GM12892 (cell line): Measurements from ENCODE around the gene CUL9.

ENCODE experiments used
- DNase-seq: peaks from one replicate; pipeline ENCODE4 v3.0.0; 2011; ENCODE audit not compliant: insufficient read length
- FAIRE-seq: peaks from 2 replicates; lab custom pipeline; 2011; peaks lifted over from hg19 to GRCh38; lab: Jason Lieb, UNC
- POLR2A ChIP-seq: IDR thresholded peaks from 2 replicates; pipeline ENCODE4 v1.6.1; 2011; ENCODE audit warnings: low read depth, low read length, control low read depth
- POLR2AphosphoS5 ChIP-seq: IDR thresholded peaks from 2 replicates; pipeline ENCODE4 v1.6.1; 2011; ENCODE audit warnings: low read depth, low read length, control low read depth
- TAF1 ChIP-seq: IDR thresholded peaks from 2 replicates; pipeline ENCODE4 v1.6.1; 2011; ENCODE audit warnings: low read depth, mild to moderate bottlenecking, control low read depth, low read length, borderline replicate concordance

The CUL9 gene

DNA sequence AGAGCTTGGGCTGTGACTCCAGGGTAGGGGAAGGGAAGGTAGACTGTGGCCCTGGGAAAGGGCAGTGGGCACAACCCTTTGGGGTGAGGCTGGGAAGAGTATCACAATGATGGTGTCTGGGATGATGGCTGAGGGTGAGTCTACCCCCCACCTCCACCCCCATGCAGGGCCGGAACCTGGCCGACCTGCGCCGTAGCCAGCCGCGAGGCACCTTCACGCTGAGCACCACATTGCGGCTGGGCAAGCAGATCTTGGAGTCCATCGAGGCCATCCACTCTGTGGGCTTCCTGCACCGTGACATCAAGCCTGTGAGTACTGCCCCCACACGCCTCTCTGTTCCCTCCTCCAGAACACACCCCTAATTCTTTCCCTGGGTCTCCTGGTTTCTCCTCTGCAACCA lies 71.4 kb downstream of the CUL9 start:
- DNase-seq (no peak), FAIRE-seq (no peak)
- TF ChIP-seq POLR2AphosphoS5 (no peak), TAF1 (no peak), POLR2A (no peak)

DNA sequence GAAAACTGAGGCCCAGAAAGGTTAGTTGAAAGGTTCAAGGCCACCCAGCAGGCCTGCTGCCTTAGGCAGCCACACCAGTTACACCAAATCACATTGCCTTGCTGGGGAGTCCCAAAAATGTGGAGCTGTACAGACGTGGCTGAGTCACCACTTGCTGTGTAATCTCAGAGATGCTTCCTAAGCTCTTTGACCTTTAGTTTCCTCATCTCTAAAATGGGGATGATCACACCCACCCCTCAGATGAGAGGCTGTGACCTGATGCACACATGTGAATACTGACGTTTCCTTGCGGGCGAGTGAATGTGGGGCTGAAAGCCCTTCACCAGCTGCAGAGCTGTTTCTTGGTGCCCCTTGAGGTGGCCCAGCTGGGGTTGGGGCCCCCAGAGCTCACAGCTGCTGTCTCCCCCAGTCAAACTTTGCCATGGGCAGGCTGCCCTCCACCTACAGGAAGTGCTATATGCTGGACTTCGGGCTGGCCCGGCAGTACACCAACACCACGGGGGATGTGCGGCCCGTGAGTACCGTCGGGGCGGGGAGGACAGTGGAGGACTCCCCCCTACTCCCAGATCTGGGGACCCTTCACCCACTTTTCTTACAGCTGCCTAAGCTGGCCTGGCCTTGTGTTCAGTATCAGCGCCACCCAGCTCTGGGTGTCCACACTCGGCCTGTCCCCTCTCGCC lies 72.3 kb downstream of the CUL9 start:
- TF ChIP-seq TAF1: no peak
- no peak for TF ChIP-seq POLR2AphosphoS5
- no peak for TF ChIP-seq POLR2A
- DNase-seq (no peak), FAIRE-seq (no peak)

GRCh38 chr6:43254846-43255245 lies 72.8 kb downstream of the CUL9 start:
- FAIRE-seq: no peak
- no peak for TF ChIP-seq POLR2AphosphoS5
- no peak for TF ChIP-seq POLR2A
- TF ChIP-seq TAF1: no peak
- DNase-seq: no peak

- DNase-seq (no peak), FAIRE-seq (no peak)
- no peak for TF ChIP-seq TAF1
- TF ChIP-seq POLR2A: no peak
Observed at GRCh38 chr6:43255408-43256054, 73.5 kb downstream of the CUL9 start.

DNA sequence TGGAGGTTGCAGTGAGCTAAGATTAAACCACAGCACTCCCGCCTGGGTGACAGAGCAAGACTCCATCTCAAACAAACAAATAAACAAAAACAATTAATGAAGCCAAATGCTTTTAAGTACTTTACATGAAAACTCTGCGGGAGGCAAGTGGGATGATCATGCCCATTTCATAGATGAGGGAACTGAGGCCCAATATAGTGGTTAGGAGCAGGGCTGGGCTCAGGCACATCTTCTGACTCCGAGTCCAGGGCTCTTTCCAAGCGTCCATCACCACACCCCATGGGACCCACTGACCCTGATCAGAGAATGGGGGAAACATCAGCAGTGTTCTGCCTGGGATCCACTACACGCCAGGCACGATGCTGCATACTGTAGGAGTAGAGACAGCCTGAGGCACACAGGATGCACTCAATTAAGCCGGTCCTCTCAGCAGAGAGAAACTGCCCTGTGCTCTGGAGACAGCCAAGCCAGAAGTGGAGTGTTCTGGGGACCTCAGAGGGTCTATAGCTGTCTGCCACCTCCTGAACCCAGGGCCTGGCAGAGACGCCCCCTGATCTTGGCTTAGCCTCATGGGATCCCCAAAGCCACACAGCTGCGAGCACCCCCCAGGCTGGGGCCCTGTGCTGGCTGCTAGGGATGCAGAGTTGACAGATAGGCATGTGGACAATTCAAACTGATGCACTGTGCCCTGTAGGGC lies 74.8 kb downstream of the CUL9 start:
- DNase-seq: no peak
- no peak for TF ChIP-seq POLR2A
- TF ChIP-seq TAF1: no peak
- TF ChIP-seq POLR2AphosphoS5: no peak
- FAIRE-seq: no peak

GRCh38 chr6:43257367-43258145 lies 75.6 kb downstream of the CUL9 start:
- TF ChIP-seq POLR2A: no peak
- TF ChIP-seq TAF1: no peak
- no peak for TF ChIP-seq POLR2AphosphoS5
- FAIRE-seq: peak; percentile 64
- no peak for DNase-seq

DNA sequence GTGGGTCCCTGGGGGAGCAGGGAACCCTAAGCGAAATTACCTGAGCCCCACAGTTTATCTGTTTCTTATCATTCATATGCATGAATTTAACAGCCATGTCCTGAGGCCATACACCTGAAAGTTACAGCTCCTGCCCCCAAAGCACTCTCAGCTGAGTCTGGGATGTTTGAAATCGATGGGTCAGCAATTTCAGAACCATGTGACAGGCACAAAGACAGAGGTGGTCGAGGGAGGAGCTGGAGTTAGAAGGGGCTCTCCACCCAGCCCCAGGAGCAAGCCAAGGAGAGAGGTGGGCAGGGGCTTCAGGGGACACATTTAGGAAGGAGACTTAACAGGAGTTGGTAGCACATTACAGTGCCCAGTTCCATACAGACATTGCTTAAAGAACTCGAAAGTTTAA lies 76.2 kb downstream of the CUL9 start:
- no peak for TF ChIP-seq POLR2AphosphoS5
- TF ChIP-seq POLR2A: no peak
- DNase-seq (no peak), FAIRE-seq (no peak)

DNA sequence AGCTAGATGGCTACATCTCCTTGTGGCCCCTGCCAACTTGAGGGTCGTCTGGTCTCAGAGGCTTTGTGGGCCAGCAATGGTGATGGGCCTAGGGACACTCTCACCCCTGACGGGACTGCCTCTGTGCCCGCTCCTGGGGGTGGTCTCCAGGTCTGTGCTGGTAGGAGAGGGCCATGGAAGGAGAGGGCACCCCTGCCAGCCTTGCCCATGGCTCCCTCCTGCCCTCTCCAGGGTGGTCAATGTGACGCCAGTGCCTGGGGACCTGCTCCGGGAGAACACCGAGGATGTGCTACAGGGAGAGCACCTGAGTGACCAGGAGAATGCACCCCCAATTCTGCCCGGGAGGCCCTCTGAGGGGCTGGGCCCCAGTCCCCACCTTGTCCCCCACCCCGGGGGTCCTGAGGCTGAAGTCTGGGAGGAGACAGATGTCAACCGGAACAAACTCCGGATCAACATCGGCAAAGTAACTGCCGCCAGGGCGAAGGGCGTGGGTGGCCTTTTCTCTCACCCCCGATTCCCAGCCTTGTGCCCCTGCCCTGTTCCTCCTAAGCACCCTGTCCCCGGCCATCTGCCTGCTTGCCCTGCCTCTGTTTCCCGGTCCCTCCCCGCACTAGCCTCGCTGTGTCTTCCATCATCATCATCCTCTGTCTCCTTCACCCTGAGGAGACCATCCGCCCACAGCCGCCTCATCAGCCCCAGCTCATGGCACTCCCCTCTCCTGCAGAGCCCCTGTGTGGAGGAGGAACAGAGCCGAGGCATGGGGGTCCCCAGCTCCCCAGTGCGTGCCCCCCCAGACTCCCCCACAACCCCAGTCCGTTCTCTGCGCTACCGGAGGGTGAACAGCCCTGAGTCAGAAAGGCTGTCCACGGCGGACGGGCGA lies 77.1 kb downstream of the CUL9 start:
- FAIRE-seq (no peak), DNase-seq (no peak)
- no peak for TF ChIP-seq POLR2A
- no peak for TF ChIP-seq TAF1
- no peak for TF ChIP-seq POLR2AphosphoS5

GRCh38 chr6:43260791-43261190 lies 78.8 kb downstream of the CUL9 start:
- no peak for DNase-seq
- TF ChIP-seq POLR2AphosphoS5 (no peak), POLR2A (no peak), TAF1 (no peak)
- no peak for FAIRE-seq

GRCh38 chr6:43261198-43261597 lies 79.2 kb downstream of the CUL9 start:
- TF ChIP-seq POLR2A (no peak), POLR2AphosphoS5 (no peak), TAF1 (no peak)
- FAIRE-seq: no peak
- DNase-seq: no peak

DNA sequence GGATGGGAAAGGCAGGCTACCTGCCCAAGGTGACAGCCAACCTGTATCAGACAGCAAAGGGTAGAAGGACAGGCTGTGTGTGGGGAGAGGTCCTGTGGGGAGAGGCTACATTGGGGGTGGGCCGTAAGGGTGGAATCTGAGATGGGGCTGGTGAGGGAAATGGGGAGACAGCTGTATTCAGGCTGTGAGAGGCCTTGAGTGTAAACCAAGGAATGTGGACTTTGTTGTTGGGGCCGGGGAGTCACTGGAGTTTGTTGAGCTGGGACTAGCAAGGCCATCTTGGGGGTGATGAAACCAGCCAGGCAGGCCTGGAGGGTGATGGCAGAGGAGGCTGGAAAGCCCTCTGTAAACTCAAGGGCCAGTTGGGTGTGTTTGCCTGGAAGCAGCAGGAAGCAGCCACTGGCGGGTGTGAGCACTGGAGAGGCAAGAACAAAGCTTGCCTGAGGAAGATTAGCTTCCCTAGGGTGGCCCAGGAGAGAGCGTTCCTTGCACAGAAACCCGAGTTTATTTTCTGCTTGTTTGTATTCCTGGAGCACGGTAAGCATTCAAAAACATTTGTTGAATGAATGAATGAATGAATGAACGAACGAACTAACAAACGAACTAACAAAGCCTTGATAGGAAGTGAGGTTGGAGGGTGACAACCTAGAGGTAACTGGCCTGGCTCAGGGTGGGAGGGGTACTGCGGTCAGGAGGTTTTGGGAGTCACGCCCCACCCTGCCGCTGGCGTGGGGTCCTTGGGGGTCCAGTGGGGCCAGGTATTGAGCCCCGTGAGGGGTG lies 80.2 kb downstream of the CUL9 start:
- TF ChIP-seq POLR2A: no peak
- no peak for TF ChIP-seq TAF1
- no peak for TF ChIP-seq POLR2AphosphoS5
- no peak for FAIRE-seq
- DNase-seq: no peak
